Femur (tissue), 1 donor: Measurements from ENCODE around the gene TAS2R60.
"Not testable (repeated sequence)": the region's sequence is repeated elsewhere in the genome, so short reads cannot be mapped to it uniquely, and the experiment has no call there.

Experiments used
- DNase-seq: peaks from one replicate; pipeline ENCODE4 v3.0.0-alpha.2; 2017

The TAS2R60 gene

GRCh38 chr7:143444063-143444782 lies 970 bp downstream of the TAS2R60 start:
- no peak for DNase-seq

GRCh38 chr7:143444785-143445184 lies 1.5 kb downstream of the TAS2R60 start:
- no peak for DNase-seq

- no peak for DNase-seq
Observed at GRCh38 chr7:143447466-143447865, 4.2 kb downstream of the TAS2R60 start.

GRCh38 chr7:143448429-143448828 lies 5.2 kb downstream of the TAS2R60 start:
- no peak for DNase-seq

- no peak for DNase-seq
Observed at GRCh38 chr7:143449793-143450192, 6.5 kb downstream of the TAS2R60 start.

GRCh38 chr7:143451122-143451521 lies 7.9 kb downstream of the TAS2R60 start:
- DNase-seq, result no peak

- no peak for DNase-seq
Observed at GRCh38 chr7:143451746-143452145, 8.5 kb downstream of the TAS2R60 start.

GRCh38 chr7:143452495-143452894 lies 9.2 kb downstream of the TAS2R60 start:
- no peak for DNase-seq

GRCh38 chr7:143454091-143454680 lies 10.9 kb downstream of the TAS2R60 start:
- DNase-seq, result no peak

- no peak for DNase-seq
Observed at GRCh38 chr7:143455491-143455890, 12.2 kb downstream of the TAS2R60 start.

GRCh38 chr7:143455942-143456341 lies 12.7 kb downstream of the TAS2R60 start:
- no peak for DNase-seq

- DNase-seq, result no peak
Observed at GRCh38 chr7:143456992-143457793, 13.9 kb downstream of the TAS2R60 start.

- DNase-seq, result no peak
Observed at GRCh38 chr7:143458263-143458662, 15.0 kb downstream of the TAS2R60 start.

- no peak for DNase-seq
Observed at GRCh38 chr7:143458681-143459080, 15.4 kb downstream of the TAS2R60 start.

GRCh38 chr7:143459359-143459758 lies 16.1 kb downstream of the TAS2R60 start:
- DNase-seq, result no peak

- DNase-seq, result no peak
Observed at GRCh38 chr7:143460271-143460979, 17.2 kb downstream of the TAS2R60 start.

GRCh38 chr7:143462045-143462444 lies 18.8 kb downstream of the TAS2R60 start:
- DNase-seq, result no peak

GRCh38 chr7:143463556-143463955 lies 20.3 kb downstream of the TAS2R60 start:
- DNase-seq, result no peak

GRCh38 chr7:143463957-143464356 lies 20.7 kb downstream of the TAS2R60 start:
- no peak for DNase-seq

- no peak for DNase-seq
Observed at GRCh38 chr7:143467724-143468123, 24.5 kb downstream of the TAS2R60 start.

GRCh38 chr7:143472071-143472689 lies 28.9 kb downstream of the TAS2R60 start:
- DNase-seq, result not testable (repeated sequence)

GRCh38 chr7:143477501-143478150 lies 34.4 kb downstream of the TAS2R60 start, which contains the start of gene TAS2R41:
Gene TAS2R41 (plus strand): TSS chr7:143477873. CDS start chr7:143477873, 0 bp downstream.
- no peak for DNase-seq
